ENCODE measurements around the gene RNU6-9. TPM values are rescaled to one million over a fixed set of nuclear protein-coding genes. Genes with fewer than 3 reads are reported as not detected.
"Not testable (repeated sequence)": the region's sequence is repeated elsewhere in the genome, so short reads cannot be mapped to it uniquely, and the experiment has no call there.

The RNU6-9 gene
- not detected in 2 replicates for total RNA-seq (2014; rRNA removed; shearing (Covaris generic))
- not detected in 2 replicates for polyA plus RNA-seq (2014; cell fraction: nucleus; rRNA removed)

GRCh38 chr19:892894-893689, at the start of gene RNU6-9, which contains the start of gene MED16:
TSS of gene RNU6-9 (plus strand) at chr19:893484.
TSS of gene MED16 (minus strand) at chr19:893187. CDS start at chr19:891131, 2,056 bp downstream.
- DNase-seq (ENCODE audit: extremely low read depth, low read depth) = peak; percentile 87

GRCh38 chr19:843836-844545, 49.3 kb upstream of the RNU6-9 start:
- no peak for DNase-seq (ENCODE audit: extremely low read depth, low read depth)

GRCh38 chr19:844546-844971, 48.7 kb upstream of the RNU6-9 start:
- DNase-seq (ENCODE audit: extremely low read depth, low read depth) = no peak

- no peak for DNase-seq (ENCODE audit: extremely low read depth, low read depth)
These were observed 47.4 kb upstream of the RNU6-9 start for GRCh38 chr19:845707-846521.

- no peak for DNase-seq (ENCODE audit: extremely low read depth, low read depth)
These were observed 44.8 kb upstream of the RNU6-9 start for GRCh38 chr19:848386-848921.

DNA sequence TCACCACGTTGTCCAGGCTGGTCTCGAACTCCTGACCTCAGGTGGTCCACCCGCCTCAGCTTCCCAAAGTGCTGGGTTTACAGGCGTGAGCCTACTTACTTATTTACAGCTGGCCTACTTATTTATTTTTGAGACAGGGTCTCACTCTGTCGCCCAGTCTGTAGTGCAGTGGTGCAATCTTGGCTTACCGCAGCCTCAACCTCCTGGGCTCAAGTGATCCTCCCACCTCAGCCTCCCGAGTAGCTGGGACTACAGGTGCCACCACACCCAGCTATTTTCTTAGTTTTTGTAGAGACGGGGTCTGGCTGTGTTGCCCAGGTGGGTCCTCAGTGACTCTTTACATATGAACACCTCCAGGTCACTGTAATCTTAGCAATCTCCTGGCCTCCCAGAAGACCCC, 44.1 kb upstream of the RNU6-9 start:
- DNase-seq (ENCODE audit: extremely low read depth, low read depth) = not testable (repeated sequence)

GRCh38 chr19:850221-850978, 42.9 kb upstream of the RNU6-9 start:
- peak; percentile 71 for DNase-seq (ENCODE audit: extremely low read depth, low read depth)

GRCh38 chr19:850979-851335, 42.3 kb upstream of the RNU6-9 start:
- no peak for DNase-seq (ENCODE audit: extremely low read depth, low read depth)

GRCh38 chr19:852136-853013, 40.9 kb upstream of the RNU6-9 start, which contains the start of gene ELANE:
TSS of gene ELANE (plus strand) at chr19:852303. CDS start at chr19:852329, 26 bp downstream.
- no peak for DNase-seq (ENCODE audit: extremely low read depth, low read depth)

GRCh38 chr19:853014-853585, 40.2 kb upstream of the RNU6-9 start:
- DNase-seq (ENCODE audit: extremely low read depth, low read depth) = no peak

- not testable (repeated sequence) for DNase-seq (ENCODE audit: extremely low read depth, low read depth)
These were observed 39.6 kb upstream of the RNU6-9 start for GRCh38 chr19:853614-854220.

- DNase-seq (ENCODE audit: extremely low read depth, low read depth) = no peak
These were observed 38.7 kb upstream of the RNU6-9 start for GRCh38 chr19:854549-854948.

GRCh38 chr19:855142-855541, 38.1 kb upstream of the RNU6-9 start:
- DNase-seq (ENCODE audit: extremely low read depth, low read depth) = no peak

- DNase-seq (ENCODE audit: extremely low read depth, low read depth) = no peak
These were observed 37.6 kb upstream of the RNU6-9 start for GRCh38 chr19:855566-856120.

DNA sequence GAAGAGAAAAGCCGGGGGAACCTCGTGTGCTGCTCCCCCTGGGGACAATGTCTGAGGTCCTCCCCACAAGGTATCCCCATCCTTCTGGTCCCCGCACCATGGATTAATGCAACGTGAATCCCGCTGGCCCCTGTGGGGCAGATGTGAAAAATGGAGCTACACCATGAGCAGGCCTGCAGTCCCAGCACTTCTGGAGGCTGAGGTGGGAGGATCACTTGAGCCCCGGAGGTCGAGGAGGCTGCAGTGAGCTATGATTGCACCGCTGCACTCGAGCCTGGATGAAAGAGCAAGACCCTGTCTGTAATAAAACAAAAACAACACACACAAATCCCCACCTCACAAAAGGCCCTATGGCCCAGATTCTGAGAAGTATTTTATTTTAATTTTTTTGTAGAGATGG, 35.0 kb upstream of the RNU6-9 start:
- no peak for DNase-seq (ENCODE audit: extremely low read depth, low read depth)

GRCh38 chr19:858868-859843, 34.1 kb upstream of the RNU6-9 start, which contains the start of gene CFD:
TSS of gene CFD (plus strand) at chr19:859664. CDS start at chr19:859690, 26 bp downstream.
- no peak for DNase-seq (ENCODE audit: extremely low read depth, low read depth)

Data from NCI-H460 (cell line).